ENCODE results near the gene ESPN. TPM values are rescaled to one million over a fixed set of nuclear protein-coding genes. Genes with fewer than 3 reads are reported as not detected.
A peak's percentile ranks its signal among the peaks of the same experiment; 100 is the strongest.

Gene ESPN
- total RNA-seq (ENCODE audit: unreplicated experiment): 25.7 TPM
- long read RNA-seq: 0 reads

GRCh38 chr1:6424619-6425593 lies at the start of gene ESPN:
TSS of gene ESPN (plus strand) at chr1:6424776. CDS start at chr1:6424956, 180 bp downstream.
- no peak for TF ChIP-seq CTCF (IDR thresholded peaks at IDR 0.05; ENCODE audit: partially characterized antibody, unreplicated experiment)
- Mint-ChIP-seq H3K4me3 (ENCODE audit: unreplicated experiment) (peak within 1 kb of the TSS; percentile 52), H3K4me1 (ENCODE audit: low read depth, unreplicated experiment) (peaks cover 2% of the 10 kb centered on the region), H3K36me3 (ENCODE audit: unreplicated experiment) (no peaks in the 10 kb centered on the region), H3K27me3 (ENCODE audit: unreplicated experiment) (peaks cover 21% of the 10 kb centered on the region), H3K9me3 (ENCODE audit: unreplicated experiment) (peaks cover 8% of the 10 kb centered on the region), H3K27ac (ENCODE audit: unreplicated experiment) (no peak within 1 kb of the TSS)
- DNase-seq: no peak

GRCh38 chr1:6378096-6378746 lies 46.4 kb upstream of the ESPN start:
- Mint-ChIP-seq H3K9me3 (ENCODE audit: unreplicated experiment) (peaks cover 4% of the 10 kb centered on the region), H3K27me3 (ENCODE audit: unreplicated experiment) (peaks cover 4% of the 10 kb centered on the region), H3K4me1 (ENCODE audit: low read depth, unreplicated experiment) (peaks cover 4% of the 10 kb centered on the region), H3K36me3 (ENCODE audit: unreplicated experiment) (no peaks in the 10 kb centered on the region), H3K27ac (ENCODE audit: unreplicated experiment) (peak overlapping the region; percentile 86), H3K4me3 (ENCODE audit: unreplicated experiment) (no peak overlapping the region)
- peak; percentile 68 for DNase-seq
- no peak for TF ChIP-seq CTCF (IDR thresholded peaks at IDR 0.05; ENCODE audit: partially characterized antibody, unreplicated experiment)

- H3K27ac Mint-ChIP-seq (ENCODE audit: unreplicated experiment): no peak overlapping the region
- H3K4me1 Mint-ChIP-seq (ENCODE audit: low read depth, unreplicated experiment): peaks cover 4% of the 10 kb centered on the region
- peaks cover 5% of the 10 kb centered on the region for H3K36me3 Mint-ChIP-seq (ENCODE audit: unreplicated experiment)
- peaks cover 4% of the 10 kb centered on the region for H3K27me3 Mint-ChIP-seq (ENCODE audit: unreplicated experiment)
- H3K4me3 Mint-ChIP-seq (ENCODE audit: unreplicated experiment): no peak overlapping the region
- no peak for DNase-seq
- no peak for TF ChIP-seq CTCF (IDR thresholded peaks at IDR 0.05; ENCODE audit: partially characterized antibody, unreplicated experiment)
- H3K9me3 Mint-ChIP-seq (ENCODE audit: unreplicated experiment): peaks cover 4% of the 10 kb centered on the region
These were observed 44.5 kb upstream of the ESPN start for GRCh38 chr1:6380037-6380436.

GRCh38 chr1:6384135-6384534 lies 40.4 kb upstream of the ESPN start:
- peaks cover 14% of the 10 kb centered on the region for H3K4me1 Mint-ChIP-seq (ENCODE audit: low read depth, unreplicated experiment)
- H3K27me3 Mint-ChIP-seq (ENCODE audit: unreplicated experiment): peaks cover 5% of the 10 kb centered on the region
- DNase-seq: no peak
- no peak for TF ChIP-seq CTCF (IDR thresholded peaks at IDR 0.05; ENCODE audit: partially characterized antibody, unreplicated experiment)
- peaks cover 4% of the 10 kb centered on the region for H3K9me3 Mint-ChIP-seq (ENCODE audit: unreplicated experiment)
- peaks cover 5% of the 10 kb centered on the region for H3K36me3 Mint-ChIP-seq (ENCODE audit: unreplicated experiment)
- no peak overlapping the region for H3K4me3 Mint-ChIP-seq (ENCODE audit: unreplicated experiment)
- H3K27ac Mint-ChIP-seq (ENCODE audit: unreplicated experiment): no peak overlapping the region

Measured in glutamatergic neuron (in vitro differentiated cells).